Measurements from ENCODE around the gene FNIP2. TPM values are rescaled to one million over a fixed set of nuclear protein-coding genes. Genes with fewer than 3 reads are reported as not detected.
"Not testable (repeated sequence)": the region's sequence is repeated elsewhere in the genome, so short reads cannot be mapped to it uniquely, and the experiment has no call there.

The FNIP2 gene
- total RNA-seq, 1 donor from 2014 or later, result 24.2 TPM

GRCh38 chr4:158865520-158866177 is 96.8 kb downstream of the FNIP2 start:
- DNase-seq (ENCODE audit: extremely low read depth, low read depth, low spot score), result no peak

GRCh38 chr4:158869001-158869400 is 100.2 kb downstream of the FNIP2 start:
- no peak for DNase-seq (ENCODE audit: extremely low read depth, low read depth, low spot score)

GRCh38 chr4:158869761-158870160 is 100.9 kb downstream of the FNIP2 start:
- DNase-seq (ENCODE audit: extremely low read depth, low read depth, low spot score), result no peak

GRCh38 chr4:158870282-158870625 is 101.4 kb downstream of the FNIP2 start:
- DNase-seq (ENCODE audit: extremely low read depth, low read depth, low spot score), result no peak

GRCh38 chr4:158870626-158871334 is 102.0 kb downstream of the FNIP2 start:
- no peak for DNase-seq (ENCODE audit: extremely low read depth, low read depth, low spot score)

GRCh38 chr4:158871335-158871724 is 102.5 kb downstream of the FNIP2 start:
- DNase-seq (ENCODE audit: extremely low read depth, low read depth, low spot score), result no peak

- no peak for DNase-seq (ENCODE audit: extremely low read depth, low read depth, low spot score)
These were observed 105.1 kb downstream of the FNIP2 start for GRCh38 chr4:158873795-158874401.

GRCh38 chr4:158875026-158875425 is 106.2 kb downstream of the FNIP2 start:
- no peak for DNase-seq (ENCODE audit: extremely low read depth, low read depth, low spot score)

- DNase-seq (ENCODE audit: extremely low read depth, low read depth, low spot score), result no peak
These were observed 106.6 kb downstream of the FNIP2 start for GRCh38 chr4:158875455-158875854.

GRCh38 chr4:158877069-158877468 is 108.2 kb downstream of the FNIP2 start:
- DNase-seq (ENCODE audit: extremely low read depth, low read depth, low spot score), result no peak

GRCh38 chr4:158882142-158882541 is 113.3 kb downstream of the FNIP2 start:
- DNase-seq (ENCODE audit: extremely low read depth, low read depth, low spot score), result not testable (repeated sequence)

GRCh38 chr4:158884280-158884679 is 115.5 kb downstream of the FNIP2 start:
- no peak for DNase-seq (ENCODE audit: extremely low read depth, low read depth, low spot score)

- DNase-seq (ENCODE audit: extremely low read depth, low read depth, low spot score), result no peak
These were observed 116.7 kb downstream of the FNIP2 start for GRCh38 chr4:158885564-158885963.

GRCh38 chr4:158890294-158890693 is 121.5 kb downstream of the FNIP2 start:
- no peak for DNase-seq (ENCODE audit: extremely low read depth, low read depth, low spot score)

GRCh38 chr4:158891256-158891655 is 122.4 kb downstream of the FNIP2 start:
- DNase-seq (ENCODE audit: extremely low read depth, low read depth, low spot score), result no peak

- DNase-seq (ENCODE audit: extremely low read depth, low read depth, low spot score), result no peak
These were observed 126.0 kb downstream of the FNIP2 start for GRCh38 chr4:158894826-158895225.

- DNase-seq (ENCODE audit: extremely low read depth, low read depth, low spot score), result no peak
These were observed 127.2 kb downstream of the FNIP2 start for GRCh38 chr4:158895797-158896576.

- DNase-seq (ENCODE audit: extremely low read depth, low read depth, low spot score), result peak; percentile 45
These were observed 127.9 kb downstream of the FNIP2 start for GRCh38 chr4:158896577-158897238.

- not testable (repeated sequence) for DNase-seq (ENCODE audit: extremely low read depth, low read depth, low spot score)
These were observed 131.6 kb downstream of the FNIP2 start for GRCh38 chr4:158900408-158900807.

GRCh38 chr4:158902280-158903078 is 133.7 kb downstream of the FNIP2 start:
- not testable (repeated sequence) for DNase-seq (ENCODE audit: extremely low read depth, low read depth, low spot score)

Data from glomerular endothelial cell (primary cell).